Measurements from ENCODE around the gene TRMT112.

The TRMT112 gene

GRCh38 chr11:64356498-64357411 is 39.4 kb upstream of the TRMT112 start:
- TF ChIP-seq, protein P1, sequence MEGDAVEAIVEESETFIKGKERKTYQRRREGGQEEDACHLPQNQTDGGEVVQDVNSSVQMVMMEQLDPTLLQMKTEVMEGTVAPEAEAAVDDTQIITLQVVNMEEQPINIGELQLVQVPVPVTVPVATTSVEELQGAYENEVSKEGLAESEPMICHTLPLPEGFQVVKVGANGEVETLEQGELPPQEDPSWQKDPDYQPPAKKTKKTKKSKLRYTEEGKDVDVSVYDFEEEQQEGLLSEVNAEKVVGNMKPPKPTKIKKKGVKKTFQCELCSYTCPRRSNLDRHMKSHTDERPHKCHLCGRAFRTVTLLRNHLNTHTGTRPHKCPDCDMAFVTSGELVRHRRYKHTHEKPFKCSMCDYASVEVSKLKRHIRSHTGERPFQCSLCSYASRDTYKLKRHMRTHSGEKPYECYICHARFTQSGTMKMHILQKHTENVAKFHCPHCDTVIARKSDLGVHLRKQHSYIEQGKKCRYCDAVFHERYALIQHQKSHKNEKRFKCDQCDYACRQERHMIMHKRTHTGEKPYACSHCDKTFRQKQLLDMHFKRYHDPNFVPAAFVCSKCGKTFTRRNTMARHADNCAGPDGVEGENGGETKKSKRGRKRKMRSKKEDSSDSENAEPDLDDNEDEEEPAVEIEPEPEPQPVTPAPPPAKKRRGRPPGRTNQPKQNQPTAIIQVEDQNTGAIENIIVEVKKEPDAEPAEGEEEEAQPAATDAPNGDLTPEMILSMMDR (IDR thresholded peaks at IDR 0.05; ENCODE audit: low read depth, low read length, missing control alignments), result peak; percentile 58
- DNase-seq (ENCODE audit: low read depth), result no peak
- in situ Hi-C loops (cut with HindIII; ENCODE audit: low sequenced_read_pairs), result no loop called here
- H3K4me3 ChIP-seq (ENCODE audit: low read depth, low read length), result no peak overlapping the region

DNA sequence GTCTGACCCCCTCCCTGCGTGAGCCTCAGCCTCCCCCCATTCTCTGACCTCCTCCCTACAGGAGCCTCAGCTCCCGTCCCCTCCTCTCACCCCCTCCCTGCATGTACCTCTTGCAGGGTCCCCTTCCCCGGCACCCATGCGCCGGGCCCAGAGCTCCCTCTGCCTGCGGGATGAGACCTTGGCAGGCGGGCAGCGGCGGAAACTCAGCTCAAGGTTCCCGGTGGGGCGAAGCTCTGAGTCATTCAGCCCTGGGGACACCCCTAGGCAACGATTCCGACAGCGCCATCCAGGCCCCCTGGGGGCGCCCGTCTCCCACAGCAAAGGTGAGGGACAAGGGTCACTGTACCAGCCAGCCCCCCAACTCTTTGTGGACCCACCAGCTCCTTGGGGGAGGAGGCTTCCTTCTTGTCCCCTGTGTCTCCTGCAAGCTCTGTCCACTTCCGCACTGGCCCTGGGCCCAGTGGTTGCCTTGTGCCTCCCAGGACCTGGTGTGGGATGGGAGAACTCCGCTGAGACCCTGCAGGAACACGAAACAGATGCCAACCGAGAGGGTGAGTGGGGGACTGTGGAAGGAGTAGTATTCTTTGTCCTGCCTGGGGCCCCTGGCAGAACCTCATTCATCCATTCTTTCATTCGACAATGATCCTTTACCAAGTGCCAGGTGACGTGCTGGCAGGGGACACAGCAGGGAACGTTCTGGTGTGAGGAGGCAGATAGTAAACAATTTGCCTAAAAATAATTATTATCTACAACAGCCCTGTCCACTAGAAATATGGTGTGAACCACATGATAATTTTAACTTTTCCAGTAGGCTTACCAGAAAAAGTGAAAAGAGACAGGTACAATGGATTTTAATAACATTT is 38.0 kb upstream of the TRMT112 start:
- in situ Hi-C loops (cut with HindIII; ENCODE audit: low sequenced_read_pairs), result no loop called here
- TF ChIP-seq, protein P1 (IDR thresholded peaks at IDR 0.05; ENCODE audit: low read depth, low read length, missing control alignments), result peak; percentile 85
- H3K4me3 ChIP-seq (ENCODE audit: low read depth, low read length), result peak overlapping the region; percentile 26
- peak; percentile 32 for DNase-seq (ENCODE audit: low read depth)

- no peak for DNase-seq (ENCODE audit: low read depth)
- TF ChIP-seq, protein P1 (IDR thresholded peaks at IDR 0.05; ENCODE audit: low read depth, low read length, missing control alignments), result no peak
- in situ Hi-C loops (cut with HindIII; ENCODE audit: low sequenced_read_pairs), result no loop called here
- H3K4me3 ChIP-seq (ENCODE audit: low read depth, low read length), result no peak overlapping the region
These were observed 36.6 kb upstream of the TRMT112 start for GRCh38 chr11:64353715-64354506.

DNA sequence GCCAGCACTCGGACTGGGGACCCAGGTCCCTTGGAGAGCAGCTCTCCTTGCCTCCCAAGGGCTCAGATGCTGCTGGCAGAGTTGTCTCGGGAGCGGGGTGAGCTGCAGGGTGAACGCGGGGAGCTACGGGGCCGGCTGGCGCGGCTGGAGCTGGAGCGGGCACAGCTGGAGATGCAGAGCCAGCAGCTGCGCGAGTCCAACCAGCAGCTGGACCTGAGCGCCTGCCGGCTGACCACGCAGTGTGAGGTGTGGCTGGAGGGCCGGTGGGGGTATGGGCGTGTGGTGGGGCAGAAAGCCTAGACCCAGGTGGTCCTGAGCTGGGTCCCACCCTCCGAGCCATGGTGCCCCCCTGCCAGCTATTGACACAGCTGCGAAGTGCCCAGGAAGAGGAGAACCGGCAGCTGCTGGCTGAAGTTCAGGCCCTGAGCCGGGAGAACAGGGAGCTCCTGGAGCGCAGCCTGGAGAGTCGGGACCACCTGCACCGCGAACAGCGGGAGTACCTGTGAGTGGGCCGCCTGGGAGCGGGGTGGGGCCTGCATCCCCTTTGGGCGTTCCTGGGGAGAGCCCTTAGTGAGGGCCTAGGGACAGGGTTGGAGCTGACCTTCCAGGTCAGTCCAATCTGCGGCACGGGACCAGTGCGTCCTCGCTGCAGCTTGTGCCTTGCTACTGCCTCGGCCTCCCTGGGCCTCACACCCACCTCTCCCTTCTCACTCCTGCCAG is 35.8 kb upstream of the TRMT112 start:
- TF ChIP-seq, protein P1 (IDR thresholded peaks at IDR 0.05; ENCODE audit: low read depth, low read length, missing control alignments), result no peak
- in situ Hi-C loops (cut with HindIII; ENCODE audit: low sequenced_read_pairs), result no loop called here
- no peak overlapping the region for H3K4me3 ChIP-seq (ENCODE audit: low read depth, low read length)
- no peak for DNase-seq (ENCODE audit: low read depth)

DNA sequence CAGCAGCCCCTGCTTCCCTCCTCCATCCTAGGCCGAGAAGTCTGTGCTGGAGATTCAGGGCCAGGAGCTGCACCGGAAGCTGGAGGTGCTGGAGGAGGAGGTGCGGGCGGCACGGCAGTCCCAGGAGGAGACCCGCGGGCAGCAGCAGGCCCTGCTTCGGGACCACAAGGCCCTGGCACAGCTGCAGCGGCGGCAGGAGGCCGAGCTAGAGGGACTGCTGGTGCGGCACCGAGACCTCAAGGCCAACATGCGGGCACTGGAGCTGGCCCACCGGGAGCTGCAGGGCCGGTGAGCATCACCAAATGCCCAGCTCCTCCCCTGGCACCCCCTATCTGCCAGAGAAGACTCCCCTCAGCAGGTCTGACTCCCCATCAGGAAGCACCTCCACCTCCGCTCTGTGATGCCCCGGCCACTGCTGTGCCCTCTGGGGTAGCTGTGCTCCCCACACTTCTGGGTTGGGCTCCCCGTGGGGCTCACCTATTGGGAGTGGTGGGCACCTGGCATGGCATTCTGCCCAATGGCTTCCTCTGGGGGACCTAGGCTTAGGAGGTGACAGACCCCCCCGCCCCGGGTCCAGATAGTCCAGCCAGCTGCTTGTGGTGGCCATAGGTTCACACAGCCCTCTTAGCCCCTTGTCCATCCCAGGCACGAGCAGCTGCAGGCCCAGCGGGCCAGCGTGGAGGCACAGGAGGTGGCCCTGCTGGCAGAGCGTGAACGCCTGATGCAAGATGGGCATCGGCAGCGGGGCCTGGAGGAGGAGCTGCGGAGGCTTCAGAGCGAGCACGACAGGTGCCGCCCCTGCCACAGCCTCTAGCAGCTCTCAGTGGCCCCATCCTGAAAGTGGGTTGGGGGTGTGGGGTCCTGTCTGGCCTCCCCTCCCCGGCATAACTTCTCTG is 35.0 kb upstream of the TRMT112 start:
- in situ Hi-C loops (cut with HindIII; ENCODE audit: low sequenced_read_pairs), result no loop called here
- no peak overlapping the region for H3K4me3 ChIP-seq (ENCODE audit: low read depth, low read length)
- TF ChIP-seq, protein P1 (IDR thresholded peaks at IDR 0.05; ENCODE audit: low read depth, low read length, missing control alignments), result no peak
- no peak for DNase-seq (ENCODE audit: low read depth)
